ENCODE data around the gene HCAR1.
"Not testable (repeated sequence)": the region's sequence is repeated elsewhere in the genome, so short reads cannot be mapped to it uniquely, and the experiment has no call there.

Gene HCAR1

GRCh38 chr12:122722387-122722786, 8.3 kb downstream of the HCAR1 start:
- H3K27ac ChIP-seq (ENCODE audit: low read depth, low read length) = peak overlapping the region; percentile 64
- H3K9me3 ChIP-seq (ENCODE audit: control insufficient read depth in 5 of 5, low read length in 5 of 5) = no peaks in the 10 kb centered on the region

GRCh38 chr12:122721057-122721545, 9.5 kb downstream of the HCAR1 start:
- no peaks in the 10 kb centered on the region for H3K9me3 ChIP-seq (ENCODE audit: control insufficient read depth in 5 of 5, low read length in 5 of 5)
- no peaks in the 10 kb centered on the region for H3K27me3 ChIP-seq (ENCODE audit: control insufficient read depth in 5 of 5, insufficient read depth in 4 of 5, low read length in 5 of 5)
- no peak overlapping the region for H3K9ac ChIP-seq (ENCODE audit: low read length in 5 of 5)
- peaks cover 0 to 39% (median 23%) of the 10 kb centered on the region in 5 donors for H3K4me1 ChIP-seq (ENCODE audit: control insufficient read depth in 5 of 5, insufficient read depth in 5 of 5, low read length in 5 of 5)
- H3K36me3 ChIP-seq (ENCODE audit: control insufficient read depth in 5 of 5, insufficient read depth in 5 of 5, low read length in 5 of 5) = no peaks in the 10 kb centered on the region
- H3K4me3 ChIP-seq (ENCODE audit: low read depth in 1 of 5, low read length in 5 of 5) = no peak overlapping the region
- H3K27ac ChIP-seq (ENCODE audit: low read depth, low read length) = peak overlapping the region; percentile 64

More at GRCh38 chr12:122722387-122722786, 8.3 kb downstream of the HCAR1 start:
- Histone ChIP-seq H3K9ac (ENCODE audit: low read length in 5 of 5) (no peak overlapping the region), H3K36me3 (ENCODE audit: control insufficient read depth in 5 of 5, insufficient read depth in 5 of 5, low read length in 5 of 5) (no peaks in the 10 kb centered on the region), H3K27me3 (ENCODE audit: control insufficient read depth in 5 of 5, insufficient read depth in 4 of 5, low read length in 5 of 5) (no peaks in the 10 kb centered on the region), H3K4me3 (ENCODE audit: low read depth in 1 of 5, low read length in 5 of 5) (no peak overlapping the region), H3K4me1 (ENCODE audit: control insufficient read depth in 5 of 5, insufficient read depth in 5 of 5, low read length in 5 of 5) (peaks cover 0 to 45% (median 27%) of the 10 kb centered on the region in 5 donors)

- not testable (repeated sequence) for H3K4me3 ChIP-seq (ENCODE audit: low read depth in 1 of 5, low read length in 5 of 5); H3K27me3 ChIP-seq (ENCODE audit: control insufficient read depth in 5 of 5, insufficient read depth in 4 of 5, low read length in 5 of 5); H3K9ac ChIP-seq (ENCODE audit: low read length in 5 of 5); H3K36me3 ChIP-seq (ENCODE audit: control insufficient read depth in 5 of 5, insufficient read depth in 5 of 5, low read length in 5 of 5); H3K9me3 ChIP-seq (ENCODE audit: control insufficient read depth in 5 of 5, low read length in 5 of 5)
- peaks cover 0 to 31% (median 27%) of the 10 kb centered on the region in 5 donors for H3K4me1 ChIP-seq (ENCODE audit: control insufficient read depth in 5 of 5, insufficient read depth in 5 of 5, low read length in 5 of 5)
- peak within 1 kb of the TSS; percentile 84 for H3K27ac ChIP-seq (ENCODE audit: low read depth, low read length)
These were observed 14.0 kb downstream of the HCAR1 start, which contains the start of gene HCAR3 for GRCh38 chr12:122716658-122717057. Gene HCAR3 (minus strand): TSS chr12:122716811. CDS start chr12:122716737, 74 bp downstream.

GRCh38 chr12:122715211-122715610, 15.4 kb downstream of the HCAR1 start:
- Histone ChIP-seq H3K4me1 (ENCODE audit: control insufficient read depth in 5 of 5, insufficient read depth in 5 of 5, low read length in 5 of 5) (peaks cover 0 to 26% (median 20%) of the 10 kb centered on the region in 5 donors), H3K9ac (ENCODE audit: low read length in 5 of 5) (peak overlapping the region in 2 of 5 donors; percentile 2 to 25), H3K27ac (ENCODE audit: low read depth, low read length) (peak overlapping the region; percentile 84), H3K4me3 (ENCODE audit: low read depth in 1 of 5, low read length in 5 of 5) (peak overlapping the region in 3 of 5 donors; percentile 40 to 44 (median 41))
- not testable (repeated sequence) for H3K9me3 ChIP-seq (ENCODE audit: control insufficient read depth in 5 of 5, low read length in 5 of 5); H3K27me3 ChIP-seq (ENCODE audit: control insufficient read depth in 5 of 5, insufficient read depth in 4 of 5, low read length in 5 of 5); H3K36me3 ChIP-seq (ENCODE audit: control insufficient read depth in 5 of 5, insufficient read depth in 5 of 5, low read length in 5 of 5)

- not testable (repeated sequence) for H3K27me3 ChIP-seq (ENCODE audit: control insufficient read depth in 5 of 5, insufficient read depth in 4 of 5, low read length in 5 of 5); H3K9me3 ChIP-seq (ENCODE audit: control insufficient read depth in 5 of 5, low read length in 5 of 5); H3K9ac ChIP-seq (ENCODE audit: low read length in 5 of 5); H3K36me3 ChIP-seq (ENCODE audit: control insufficient read depth in 5 of 5, insufficient read depth in 5 of 5, low read length in 5 of 5)
- H3K27ac ChIP-seq (ENCODE audit: low read depth, low read length) = peak overlapping the region; percentile 84
- H3K4me1 ChIP-seq (ENCODE audit: control insufficient read depth in 5 of 5, insufficient read depth in 5 of 5, low read length in 5 of 5) = peaks cover 0 to 20% (median 18%) of the 10 kb centered on the region in 5 donors
- peak overlapping the region in 1 of 5 donors; percentile 44 for H3K4me3 ChIP-seq (ENCODE audit: low read depth in 1 of 5, low read length in 5 of 5)
These were observed 17.0 kb downstream of the HCAR1 start for GRCh38 chr12:122713491-122714188.

GRCh38 chr12:122711266-122711665, 19.4 kb downstream of the HCAR1 start:
- not testable (repeated sequence) for H3K27ac ChIP-seq (ENCODE audit: low read depth, low read length); H3K9me3 ChIP-seq (ENCODE audit: control insufficient read depth in 5 of 5, low read length in 5 of 5); H3K27me3 ChIP-seq (ENCODE audit: control insufficient read depth in 5 of 5, insufficient read depth in 4 of 5, low read length in 5 of 5); H3K9ac ChIP-seq (ENCODE audit: low read length in 5 of 5); H3K36me3 ChIP-seq (ENCODE audit: control insufficient read depth in 5 of 5, insufficient read depth in 5 of 5, low read length in 5 of 5); H3K4me3 ChIP-seq (ENCODE audit: low read depth in 1 of 5, low read length in 5 of 5)
- peaks cover 0 to 24% (median 13%) of the 10 kb centered on the region in 5 donors for H3K4me1 ChIP-seq (ENCODE audit: control insufficient read depth in 5 of 5, insufficient read depth in 5 of 5, low read length in 5 of 5)

- not testable (repeated sequence) for H3K4me3 ChIP-seq (ENCODE audit: low read depth in 1 of 5, low read length in 5 of 5); H3K9ac ChIP-seq (ENCODE audit: low read length in 5 of 5); H3K27ac ChIP-seq (ENCODE audit: low read depth, low read length); H3K36me3 ChIP-seq (ENCODE audit: control insufficient read depth in 5 of 5, insufficient read depth in 5 of 5, low read length in 5 of 5); H3K27me3 ChIP-seq (ENCODE audit: control insufficient read depth in 5 of 5, insufficient read depth in 4 of 5, low read length in 5 of 5); H3K9me3 ChIP-seq (ENCODE audit: control insufficient read depth in 5 of 5, low read length in 5 of 5)
- H3K4me1 ChIP-seq (ENCODE audit: control insufficient read depth in 5 of 5, insufficient read depth in 5 of 5, low read length in 5 of 5) = peaks cover 0 to 17% (median 9%) of the 10 kb centered on the region in 5 donors
These were observed 20.3 kb downstream of the HCAR1 start for GRCh38 chr12:122710341-122710740.

GRCh38 chr12:122709287-122709686, 21.4 kb downstream of the HCAR1 start:
- H3K9ac ChIP-seq (ENCODE audit: low read length in 5 of 5); H3K36me3 ChIP-seq (ENCODE audit: control insufficient read depth in 5 of 5, insufficient read depth in 5 of 5, low read length in 5 of 5); H3K27me3 ChIP-seq (ENCODE audit: control insufficient read depth in 5 of 5, insufficient read depth in 4 of 5, low read length in 5 of 5); H3K4me3 ChIP-seq (ENCODE audit: low read depth in 1 of 5, low read length in 5 of 5); H3K9me3 ChIP-seq (ENCODE audit: control insufficient read depth in 5 of 5, low read length in 5 of 5); H3K27ac ChIP-seq (ENCODE audit: low read depth, low read length): not testable (repeated sequence)
- peaks cover 0 to 11% (median 2%) of the 10 kb centered on the region in 5 donors for H3K4me1 ChIP-seq (ENCODE audit: control insufficient read depth in 5 of 5, insufficient read depth in 5 of 5, low read length in 5 of 5)

GRCh38 chr12:122703841-122704240, 26.8 kb downstream of the HCAR1 start:
- Histone ChIP-seq H3K4me1 (ENCODE audit: control insufficient read depth in 5 of 5, insufficient read depth in 5 of 5, low read length in 5 of 5) (peaks cover 0 to 26% (median 10%) of the 10 kb centered on the region in 5 donors), H3K27ac (ENCODE audit: low read depth, low read length) (peak overlapping the region; percentile 32)
- H3K36me3 ChIP-seq (ENCODE audit: control insufficient read depth in 5 of 5, insufficient read depth in 5 of 5, low read length in 5 of 5); H3K27me3 ChIP-seq (ENCODE audit: control insufficient read depth in 5 of 5, insufficient read depth in 4 of 5, low read length in 5 of 5); H3K9me3 ChIP-seq (ENCODE audit: control insufficient read depth in 5 of 5, low read length in 5 of 5); H3K4me3 ChIP-seq (ENCODE audit: low read depth in 1 of 5, low read length in 5 of 5); H3K9ac ChIP-seq (ENCODE audit: low read length in 5 of 5): not testable (repeated sequence)

GRCh38 chr12:122702890-122703611, 27.6 kb downstream of the HCAR1 start, which contains the start of gene HCAR2:
Gene HCAR2 (minus strand): TSS chr12:122703357. CDS start chr12:122703283, 74 bp downstream.
- not testable (repeated sequence) for H3K36me3 ChIP-seq (ENCODE audit: control insufficient read depth in 5 of 5, insufficient read depth in 5 of 5, low read length in 5 of 5); H3K27me3 ChIP-seq (ENCODE audit: control insufficient read depth in 5 of 5, insufficient read depth in 4 of 5, low read length in 5 of 5); H3K9me3 ChIP-seq (ENCODE audit: control insufficient read depth in 5 of 5, low read length in 5 of 5)
- Histone ChIP-seq H3K4me1 (ENCODE audit: control insufficient read depth in 5 of 5, insufficient read depth in 5 of 5, low read length in 5 of 5) (peaks cover 0 to 26% (median 10%) of the 10 kb centered on the region in 5 donors), H3K27ac (ENCODE audit: low read depth, low read length) (peak within 1 kb of the TSS; percentile 87), H3K4me3 (ENCODE audit: low read depth in 1 of 5, low read length in 5 of 5) (peak within 1 kb of the TSS; percentile 39 to 83 (median 66)), H3K9ac (ENCODE audit: low read length in 5 of 5) (peak within 1 kb of the TSS in 2 of 5 donors; percentile 71 to 82)

Measured in subcutaneous abdominal adipose tissue (tissue), 5 donors.